SK-N-MC (cell line): ENCODE measurements around the gene CFAP46.

Source experiments
- DNase-seq: peaks from one replicate; pipeline ENCODE4 v3.0.0-alpha.2; 2011; ENCODE audit warnings: low read depth, low spot score
- H3K27ac ChIP-seq: fragments of 200-600 bp; sonication (generic); 2 replicates; pipeline ENCODE4 v1.5.1; 2016; ENCODE audit warnings: mixed run types
- H3K36me3 ChIP-seq: fragments of 200-600 bp; sonication (generic); 2 replicates; pipeline ENCODE4 v1.6.1; 2017; ENCODE audit warnings: antibody characterized with exemption, low read length, mixed read lengths; ENCODE audit not compliant: insufficient read depth
- H3K4me3 ChIP-seq: fragments of 200-600 bp; sonication (generic); 2 replicates; pipeline ENCODE4 v1.5.1; 2016
- H3K9ac ChIP-seq: fragments of 200-600 bp; sonication (generic); 2 replicates; pipeline ENCODE4 v1.8.0; 2017; ENCODE audit warnings: mixed run types, mixed read lengths; ENCODE audit not compliant: insufficient read length
- H3K9me3 ChIP-seq: fragments of 200-600 bp; sonication (generic); 2 replicates; pipeline ENCODE4 v1.6.1; 2017; ENCODE audit warnings: low read depth, mild to moderate bottlenecking, antibody characterized with exemption, low read length, moderate library complexity, mixed read lengths
- EZH2 ChIP-seq: fragments of 200-600 bp; sonication (generic); IDR thresholded peaks from one replicate; pipeline ENCODE4 v1.6.1; 2017; ENCODE audit warnings: antibody characterized with exemption
- FOXP2 ChIP-seq: optimal IDR thresholded peaks from 2 replicates; pipeline ENCODE3; 2011; ENCODE audit warnings: mild to moderate bottlenecking, moderate library complexity; ENCODE audit not compliant: insufficient read depth; ENCODE audit errors: extremely low read length, control extremely low read depth
- POLR2AphosphoS5 ChIP-seq: IDR thresholded peaks from 2 replicates; pipeline ENCODE4 v1.6.1; 2012; ENCODE audit warnings: mild to moderate bottlenecking, low read depth, low read length, borderline replicate concordance

Gene CFAP46

GRCh38 chr10:132814469-132814856 lies 127.9 kb downstream of the CFAP46 start:
- Histone ChIP-seq H3K9ac (no peak overlapping the region), H3K4me3 (no peak overlapping the region), H3K27ac (no peak overlapping the region), H3K9me3 (no peaks in the 10 kb centered on the region), H3K36me3 (no peaks in the 10 kb centered on the region)
- TF ChIP-seq FOXP2 (no peak), EZH2 (no peak)
- no peak for DNase-seq

DNA sequence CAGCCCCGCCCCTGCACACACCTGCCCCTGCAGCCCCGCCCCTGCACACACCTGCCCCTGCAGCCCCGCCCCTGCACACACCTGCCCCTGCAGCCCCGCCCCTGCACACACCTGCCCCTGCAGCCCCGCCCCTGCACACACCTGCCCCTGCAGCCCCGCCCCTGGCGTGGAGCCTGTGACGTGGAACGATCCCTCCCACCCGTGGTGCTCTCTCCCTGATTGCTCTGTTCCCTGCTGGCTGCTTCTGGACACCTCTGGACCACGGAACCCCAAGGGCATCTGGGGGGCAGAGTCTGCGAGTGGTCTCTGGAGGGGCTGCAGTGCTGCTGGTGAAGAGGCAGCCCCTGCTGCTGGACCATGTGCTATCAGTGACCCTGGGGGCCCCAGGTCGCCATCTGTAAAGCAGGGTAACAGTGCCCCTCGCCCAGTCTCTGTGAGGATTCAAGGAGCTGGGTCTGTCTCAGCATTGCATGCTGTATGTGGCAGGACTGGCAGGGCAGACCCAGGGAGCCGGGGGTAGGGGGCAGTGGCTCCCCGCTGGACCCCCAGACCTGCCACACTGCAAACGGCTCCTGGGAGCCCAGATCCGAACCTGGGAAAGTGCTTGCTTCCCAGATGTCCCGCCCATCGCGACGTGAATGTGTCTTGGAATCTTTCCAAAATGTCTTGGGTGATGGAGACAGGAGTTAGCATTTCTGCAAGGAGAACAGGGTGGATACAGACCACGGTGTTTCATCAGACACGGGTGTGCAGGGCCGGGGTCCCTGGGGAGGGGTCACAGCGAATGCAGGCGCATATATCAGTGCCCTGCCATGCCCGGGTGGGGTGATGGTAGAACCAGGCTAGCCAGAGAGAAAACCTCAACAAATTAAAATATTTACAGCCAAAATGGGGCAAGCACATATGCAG lies 128.6 kb downstream of the CFAP46 start:
- Histone ChIP-seq H3K4me3 (no peak overlapping the region), H3K27ac (no peak overlapping the region), H3K36me3 (no peaks in the 10 kb centered on the region), H3K9me3 (no peaks in the 10 kb centered on the region), H3K9ac (no peak overlapping the region)
- DNase-seq: no peak
- TF ChIP-seq FOXP2 (no peak), EZH2 (no peak), POLR2AphosphoS5 (no peak)

- TF ChIP-seq EZH2 (no peak), FOXP2 (no peak), POLR2AphosphoS5 (no peak)
- Histone ChIP-seq H3K27ac (no peak overlapping the region), H3K9me3 (no peaks in the 10 kb centered on the region), H3K9ac (no peak overlapping the region), H3K4me3 (no peak overlapping the region), H3K36me3 (no peaks in the 10 kb centered on the region)
- DNase-seq: no peak
These were observed 129.4 kb downstream of the CFAP46 start for GRCh38 chr10:132813001-132813401.

GRCh38 chr10:132812520-132812919 lies 129.8 kb downstream of the CFAP46 start:
- no peak for TF ChIP-seq FOXP2
- TF ChIP-seq EZH2: no peak
- TF ChIP-seq POLR2AphosphoS5: no peak
- H3K36me3 ChIP-seq: no peaks in the 10 kb centered on the region
- H3K9ac ChIP-seq: no peak overlapping the region
- H3K4me3 ChIP-seq: no peak overlapping the region
- H3K27ac ChIP-seq: no peak overlapping the region
- DNase-seq: no peak
- H3K9me3 ChIP-seq: no peaks in the 10 kb centered on the region

GRCh38 chr10:132811891-132812481 lies 130.4 kb downstream of the CFAP46 start:
- H3K36me3 ChIP-seq: no peaks in the 10 kb centered on the region
- DNase-seq: no peak
- H3K4me3 ChIP-seq: no peak overlapping the region
- no peak overlapping the region for H3K9ac ChIP-seq
- H3K9me3 ChIP-seq: no peaks in the 10 kb centered on the region
- no peak overlapping the region for H3K27ac ChIP-seq
- TF ChIP-seq FOXP2 (no peak), POLR2AphosphoS5 (no peak), EZH2 (no peak)

- Histone ChIP-seq H3K4me3 (no peak overlapping the region), H3K9ac (no peak overlapping the region), H3K9me3 (no peaks in the 10 kb centered on the region), H3K36me3 (no peaks in the 10 kb centered on the region), H3K27ac (no peak overlapping the region)
- TF ChIP-seq EZH2: no peak
- TF ChIP-seq POLR2AphosphoS5: no peak
- no peak for TF ChIP-seq FOXP2
- no peak for DNase-seq
These were observed 131.3 kb downstream of the CFAP46 start for GRCh38 chr10:132810807-132811700.

GRCh38 chr10:132810141-132810806 lies 132.1 kb downstream of the CFAP46 start:
- Histone ChIP-seq H3K4me3 (no peak overlapping the region), H3K9me3 (no peaks in the 10 kb centered on the region), H3K27ac (no peak overlapping the region), H3K9ac (no peak overlapping the region), H3K36me3 (no peaks in the 10 kb centered on the region)
- TF ChIP-seq FOXP2 (no peak), POLR2AphosphoS5 (no peak), EZH2 (no peak)
- DNase-seq: no peak
